IMR-90 (cell line): Measurements from ENCODE around the gene PRM2. TPM values are rescaled to one million over a fixed set of nuclear protein-coding genes. Genes with fewer than 3 reads are reported as not detected.

Source experiments
- ATAC-seq: fragments of 200-7000 bp; cut with Tn5 transposase; 2 replicates; pipeline ENCODE4 v1.9.1; 2020; ENCODE audit warnings: low read depth, mild to moderate bottlenecking, moderate library complexity
- BruUV-seq: library from RNA; stranded (reverse); fragments of 400-500 nt; replicated peaks from 2 replicates; lab custom pipeline; 2021; lab: Mats Ljungman, UMichigan
- CTCF ChIA-PET: fragments of 300-600 bp; formaldehyde crosslinking; extraction: SDS; loops from one replicate; lab custom pipeline; 2021; ENCODE audit warnings: antibody characterized with exemption; lab: Yijun Ruan, JAX
- POLR2A ChIA-PET: fragments of 300-600 bp; sonication (Branson Sonifier 250); formaldehyde crosslinking; loops from one replicate; lab custom pipeline; 2022; ENCODE audit warnings: antibody characterized with exemption; ENCODE audit not compliant: unreplicated experiment; lab: Charles Lee
- DNase-seq: peaks from one replicate; pipeline ENCODE4 v3.0.0; 2013
- H2AFZ ChIP-seq: replicated peaks from 2 replicates; pipeline ENCODE3; 2013; ENCODE audit warnings: low read length, mild to moderate bottlenecking; ENCODE audit not compliant: poor library complexity
- H2AK5ac ChIP-seq: 2 replicates; pipeline ENCODE4 v1.6.1; 2013; ENCODE audit warnings: low read depth, low read length, inconsistent platforms
- H2AK9ac ChIP-seq: replicated peaks from 2 replicates; pipeline ENCODE3; 2013; ENCODE audit warnings: mild to moderate bottlenecking, low read depth, low read length, moderate library complexity; ENCODE audit not compliant: poor library complexity
- H2BK120ac ChIP-seq: 2 replicates; pipeline ENCODE4 v1.6.1; 2013; ENCODE audit warnings: low read depth, low read length, inconsistent platforms
- H2BK15ac ChIP-seq: 3 replicates; pipeline ENCODE4 v1.6.1; 2013; ENCODE audit warnings: low read depth, low read length, inconsistent platforms
- H2BK20ac ChIP-seq: 2 replicates; pipeline ENCODE4 v1.6.1; 2013; ENCODE audit warnings: low read depth, mild to moderate bottlenecking, inconsistent platforms, low read length, moderate library complexity
- H2BK5ac ChIP-seq: 2 replicates; pipeline ENCODE4 v1.6.1; 2013; ENCODE audit warnings: mild to moderate bottlenecking, low read depth, low read length, inconsistent platforms; ENCODE audit not compliant: poor library complexity, severe bottlenecking
- H3K14ac ChIP-seq: replicated peaks from 2 replicates; pipeline ENCODE4 v1.6.1; 2013; ENCODE audit warnings: low read depth, low read length, inconsistent platforms
- H3K18ac ChIP-seq: 2 replicates; pipeline ENCODE4 v1.6.1; 2013; ENCODE audit warnings: low read depth, low read length, control low read depth
- H3K23ac ChIP-seq: 2 replicates; pipeline ENCODE4 v1.6.1; 2013; ENCODE audit warnings: low read depth, low read length, inconsistent platforms
- H3K27ac ChIP-seq: 2 replicates; pipeline ENCODE4 v1.5.1; 2013; ENCODE audit warnings: mild to moderate bottlenecking, control low read depth, low read length; ENCODE audit not compliant: insufficient read depth
- H3K27me3 ChIP-seq: 2 replicates; pipeline ENCODE4 v1.6.1; 2013; ENCODE audit warnings: low read length; ENCODE audit not compliant: control insufficient read depth, insufficient read depth
- H3K36me3 ChIP-seq: 2 replicates; pipeline ENCODE4 v1.6.1; 2013; ENCODE audit warnings: low read length, mixed read lengths; ENCODE audit not compliant: control insufficient read depth, insufficient read depth
- H3K4ac ChIP-seq: 2 replicates; pipeline ENCODE4 v1.6.1; 2013; ENCODE audit warnings: low read depth, low read length, inconsistent platforms
- H3K4me1 ChIP-seq: 2 replicates; pipeline ENCODE4 v1.6.1; 2013; ENCODE audit warnings: low read length, mixed read lengths; ENCODE audit not compliant: control insufficient read depth, insufficient read depth
- H3K4me2 ChIP-seq: 2 replicates; pipeline ENCODE4 v1.6.1; 2013; ENCODE audit warnings: low read depth, mild to moderate bottlenecking, control low read depth, low read length, moderate library complexity
- H3K4me3 ChIP-seq: 2 replicates; pipeline ENCODE4 v1.5.1; 2013; ENCODE audit warnings: low read depth, mild to moderate bottlenecking, control low read depth, low read length, moderate library complexity; ENCODE audit not compliant: insufficient read depth
- H3K56ac ChIP-seq: 2 replicates; pipeline ENCODE4 v1.6.1; 2013; ENCODE audit warnings: low read length, inconsistent platforms; ENCODE audit not compliant: insufficient read depth; ENCODE audit errors: extremely low read depth
- H3K79me1 ChIP-seq, 2 experiments: 2 replicates each; pipeline ENCODE4 v1.6.1; 2013; ENCODE audit warnings: low read length in 2 of 2, inconsistent platforms in 1 of 2, low read depth in 1 of 2
- H3K9ac ChIP-seq: 2 replicates; pipeline ENCODE4 v1.6.1; 2013; ENCODE audit warnings: low read depth, low read length, control low read depth
- H3K9me1 ChIP-seq: 2 replicates; pipeline ENCODE4 v1.6.1; 2013; ENCODE audit warnings: low read length, inconsistent platforms; ENCODE audit not compliant: insufficient read depth
- H3K9me3 ChIP-seq: 2 replicates; pipeline ENCODE4 v1.6.1; 2013; ENCODE audit warnings: low read length; ENCODE audit not compliant: control insufficient read depth, insufficient read depth
- H4K20me1 ChIP-seq: 2 replicates; pipeline ENCODE4 v1.6.1; 2013; ENCODE audit warnings: low read length, inconsistent platforms; ENCODE audit not compliant: insufficient read depth
- H4K5ac ChIP-seq: 2 replicates; pipeline ENCODE4 v1.6.1; 2013; ENCODE audit warnings: mild to moderate bottlenecking, low read depth, low read length, control low read depth
- H4K8ac ChIP-seq, 2 experiments: 2 replicates each; pipeline ENCODE4 v1.6.1; 2013; ENCODE audit warnings: low read depth in 2 of 2, low read length in 2 of 2, control low read depth in 1 of 2, inconsistent platforms in 1 of 2
- H4K91ac ChIP-seq: 2 replicates; pipeline ENCODE4 v1.6.1; 2013; ENCODE audit warnings: low read depth, low read length, inconsistent platforms; ENCODE audit not compliant: insufficient read depth
- CEBPB ChIP-seq: IDR thresholded peaks from 2 replicates; pipeline ENCODE4 v1.6.1; 2012; ENCODE audit warnings: low read depth, low read length, improper control_type of control experiment
- CHD1 ChIP-seq: IDR thresholded peaks from 2 replicates; pipeline ENCODE4 v1.6.1; 2012; ENCODE audit warnings: low read depth, low read length, improper control_type of control experiment
- CTCF ChIP-seq: conservative IDR thresholded peaks from 2 replicates; pipeline ENCODE4 v1.5.1; 2012; ENCODE audit warnings: mild to moderate bottlenecking, low read depth, low read length, improper control_type of control experiment
- ELK1 ChIP-seq: fragments of 150-350 bp; IDR thresholded peaks from 2 replicates; pipeline ENCODE4 v1.6.1; 2016; ENCODE audit warnings: low read depth, mild to moderate bottlenecking, low read length, moderate library complexity, borderline replicate concordance
- FOS ChIP-seq: fragments of 150-350 bp; IDR thresholded peaks from 2 replicates; pipeline ENCODE4 v1.6.1; 2016; ENCODE audit warnings: low read depth, low read length
- MAFK ChIP-seq: IDR thresholded peaks from 2 replicates; pipeline ENCODE4 v1.6.1; 2012; ENCODE audit warnings: low read depth, low read length, improper control_type of control experiment
- MXI1 ChIP-seq: IDR thresholded peaks from 2 replicates; pipeline ENCODE4 v1.6.1; 2012; ENCODE audit warnings: low read depth, mild to moderate bottlenecking, low read length, moderate library complexity, borderline replicate concordance
- NFE2L2 ChIP-seq: fragments of 150-350 bp; IDR thresholded peaks from 2 replicates; pipeline ENCODE4 v1.6.1; 2016; ENCODE audit warnings: low read depth, mild to moderate bottlenecking, low read length
- POLR2A ChIP-seq: IDR thresholded peaks from 2 replicates; pipeline ENCODE4 v1.6.1; 2012; ENCODE audit warnings: mild to moderate bottlenecking, low read depth, low read length
- RFX5 ChIP-seq: IDR thresholded peaks from 2 replicates; pipeline ENCODE4 v1.8.0; 2012; ENCODE audit warnings: low read depth, mild to moderate bottlenecking, low read length, moderate library complexity
- USF2 ChIP-seq: fragments of 150-350 bp; IDR thresholded peaks from 2 replicates; pipeline ENCODE4 v1.6.1; 2017; ENCODE audit warnings: mild to moderate bottlenecking, antibody characterized with exemption, low read length, low read depth
- WGBS, 2 experiments: methylation state at CpG; one replicate each; pipeline versions ENCODE4 v1.1.5 to v1.1.7; 2013; ENCODE audit warnings: missing lambda C conversion rate in 2 of 2; ENCODE audit not compliant: insufficient read length in 1 of 2; ENCODE audit errors: extremely low coverage in 2 of 2; 5-methylcytosine and 5-hydroxymethylcytosine counted together
- dilution Hi-C: fragments of 300-500 bp; cut with HindIII; formaldehyde crosslinking; loops from one replicate; pipeline ENCODE4 v1.14.3; 2018; ENCODE audit warnings: low sequenced_read_pairs; ENCODE audit not compliant: unreplicated experiment
- in situ Hi-C: fragments of 300-500 bp; cut with MboI; formaldehyde crosslinking; loops from 3 replicates; pipeline ENCODE4 v1.14.3; 2019; ENCODE audit warnings: low sequenced_read_pairs, inconsistent platforms, mixed read lengths
- intact Hi-C: fragments of 100-400 bp; cut with micrococcal nuclease; formaldehyde crosslinking; loops from 2 replicates; pipeline ENCODE4 v1.10.0; 2022
- polyA plus RNA-seq, 3 experiments: library from polyadenylated mRNA; depleted of rRNA; stranded (reverse); fragments of >200 nt; gene quantifications; 2 replicates each; pipeline ENCODE4 v1.2.3, GENCODE V29; 2012; ENCODE audit warnings: low replicate concordance in 1 of 3
- total RNA-seq: library from RNA; depleted of rRNA; stranded (reverse); fragments of >200 nt; gene quantifications from 2 replicates; pipeline ENCODE4 v1.2.3, GENCODE V29; 2012

The PRM2 gene
- total and polyA plus RNA-seq, 2 of the 4 experiments (the other 2 are of a cell fraction) = not detected

- TF ChIP-seq NFE2L2 (no peak), CHD1 (no peak), MXI1 (no peak), CEBPB (no peak), USF2 (no peak), ELK1 (no peak), FOS (no peak), CTCF (no peak), MAFK (no peak), RFX5 (no peak), POLR2A (no peak)
- Histone ChIP-seq H2AFZ (peak overlapping the region; percentile 13), H3K36me3 (no peaks in the 10 kb centered on the region), H4K8ac (no peak overlapping the region), H3K9me1 (no peaks in the 10 kb centered on the region), H3K9me3 (no peaks in the 10 kb centered on the region), H3K27ac (no peak overlapping the region), H2BK15ac (no peak overlapping the region), H3K4me2 (no peak overlapping the region), H4K20me1 (no peaks in the 10 kb centered on the region), H3K18ac (no peak overlapping the region), H3K27me3 (peaks cover 14% of the 10 kb centered on the region), H2BK5ac (no peak overlapping the region), H2BK120ac (no peak overlapping the region), H4K5ac (no peak overlapping the region), H3K23ac (no peak overlapping the region), H3K79me1 (no peaks in the 10 kb centered on the region), H3K14ac (no peak overlapping the region), H3K4me3 (no peak overlapping the region), H2AK9ac (no peak overlapping the region), H3K4me1 (peaks cover 4% of the 10 kb centered on the region; the same call in 1 of the 2 replicates), H3K56ac (no peak overlapping the region), H3K9ac (no peak overlapping the region), H2BK20ac (no peak overlapping the region), H3K4ac (no peak overlapping the region), H2AK5ac (0 out of 2 replicates have a peak overlapping the region, but pooled peaks have one; percentile 7), H4K91ac (no peak overlapping the region)
- POLR2A ChIA-PET = no interaction called here
- ATAC-seq (no peak), DNase-seq (no peak)
- CTCF ChIA-PET = no interaction called here
- in situ Hi-C loops = loop anchor here (5.0 kb wide), 1 partner anchor 44 kb away; no protein-coding TSS in a partner anchor
- intact Hi-C loops = no loop called here
- no TSS peak for BruUV-seq
- WGBS, 2 experiments = 83% methylated on average over 2 of the region's 4 CpGs; no CpG with 5 or more reads in 1 of the 2 experiments
- dilution Hi-C loops = no loop called here
These were observed 12.5 kb downstream of the PRM2 start for GRCh38 chr16:11263737-11264136.
